ENCODE measurements around the gene ITPR1.

- TF ChIP-seq CTCF (IDR thresholded peaks at IDR 0.05) (no peak), POLR2A (IDR thresholded peaks at IDR 0.05) (peak in 1 of 2 donors; percentile 53)
Measured at GRCh38 chr3:4466741-4467521, 26.2 kb upstream of the ITPR1 start, which contains the start of gene SUMF1.

Measured in heart left ventricle (tissue), 13 donors.